Ascending aorta (tissue), 2 donors: Measurements from ENCODE around the gene RREB1. TPM values are rescaled to one million over a fixed set of nuclear protein-coding genes. Genes with fewer than 3 reads are reported as not detected.

Experiments
- DNase-seq, 2 donors: peaks; one replicate each; pipeline ENCODE4 v3.0.0-alpha.2; 2019; ENCODE audit warnings: low spot score in 2 of 2
- H3K27ac ChIP-seq, 2 donors: fragments of 200-600 bp; sonication (generic); one replicate each; pipeline ENCODE4 v1.5.1; 2016 to 2017; ENCODE audit warnings: mild to moderate bottlenecking in 1 of 2
- H3K27me3 ChIP-seq: fragments of 200-600 bp; sonication (generic); one replicate; pipeline ENCODE4 v1.5.1; 2017
- H3K36me3 ChIP-seq, 2 donors: fragments of 200-600 bp; sonication (generic); one replicate each; pipeline ENCODE4 v1.5.1; 2016
- H3K4me1 ChIP-seq, 2 donors: fragments of 200-600 bp; sonication (generic); one replicate each; pipeline ENCODE4 v1.5.1; 2016 to 2017; ENCODE audit warnings: mild to moderate bottlenecking in 1 of 2
- H3K4me3 ChIP-seq, 2 donors: fragments of 200-600 bp; sonication (generic); one replicate each; pipeline ENCODE4 v1.5.1; 2016 to 2017; ENCODE audit warnings: mild to moderate bottlenecking in 1 of 2
- H3K9me3 ChIP-seq, 2 donors: fragments of 200-600 bp; sonication (generic); one replicate each; pipeline ENCODE4 v1.5.1; 2016
- CTCF ChIP-seq, 3 experiments: fragments of 200-600 bp in 2 of 3; fragments of 450-650 bp in 1 of 3; sonication (generic) in 2 of 3; IDR thresholded peaks; one replicate each; pipeline ENCODE4 v1.5.1; 2016 to 2019; ENCODE audit warnings: antibody characterized with exemption in 3 of 3, mild to moderate bottlenecking in 1 of 3, moderate library complexity in 1 of 3
- intact Hi-C: fragments of 100-400 bp; cut with DNase I; formaldehyde crosslinking; loops from one replicate; pipeline ENCODE4 v1.15.1; 2023
- total RNA-seq: library from RNA; depleted of rRNA; stranded (reverse); fragments of >200 nt; gene quantifications from one replicate; pipeline ENCODE4 v1.1.0, GENCODE V29; 2016

The RREB1 gene
- total RNA-seq, 1 donor from 2014 or later, result 48.9 TPM

DNA sequence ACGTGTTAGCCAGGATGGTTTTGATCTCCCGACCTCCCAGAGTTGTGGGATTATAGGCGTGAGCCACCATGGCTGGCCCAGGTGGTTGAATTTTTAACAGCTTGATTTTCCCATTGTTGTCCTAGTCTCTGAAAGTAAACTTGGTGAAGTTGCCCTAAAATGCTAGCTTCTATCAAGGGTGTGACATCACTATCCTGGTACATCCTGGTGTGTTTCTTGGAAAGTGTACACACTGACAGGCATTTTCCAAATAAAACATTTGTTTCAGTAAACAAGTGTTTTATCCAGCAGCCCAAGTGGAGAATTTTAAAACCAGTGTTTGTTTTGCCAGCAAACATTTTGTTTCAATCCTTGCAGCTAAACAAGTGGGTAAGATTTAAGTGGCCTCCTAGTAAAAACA, 40.5 kb upstream of the RREB1 start:
- Histone ChIP-seq H3K36me3 (no peaks in the 10 kb centered on the region), H3K27me3 (no peaks in the 10 kb centered on the region), H3K27ac (no peak overlapping the region), H3K9me3 (no peaks in the 10 kb centered on the region), H3K4me3 (no peak overlapping the region), H3K4me1 (no peaks in the 10 kb centered on the region)
- TF ChIP-seq CTCF (IDR thresholded peaks at IDR 0.05), result no peak
- no peak for DNase-seq
- intact Hi-C loops, result no loop called here

GRCh38 chr6:7071405-7071804, 36.4 kb upstream of the RREB1 start:
- H3K4me1 ChIP-seq, result no peaks in the 10 kb centered on the region
- H3K36me3 ChIP-seq, result no peaks in the 10 kb centered on the region
- no peak overlapping the region for H3K4me3 ChIP-seq
- no peak for DNase-seq
- H3K27me3 ChIP-seq, result no peaks in the 10 kb centered on the region
- no peak for TF ChIP-seq CTCF (IDR thresholded peaks at IDR 0.05)
- H3K9me3 ChIP-seq, result no peaks in the 10 kb centered on the region
- no peak overlapping the region for H3K27ac ChIP-seq
- intact Hi-C loops, result no loop called here

- H3K27me3 ChIP-seq, result no peaks in the 10 kb centered on the region
- no peaks in the 10 kb centered on the region for H3K4me1 ChIP-seq
- TF ChIP-seq CTCF (IDR thresholded peaks at IDR 0.05), result no peak
These were observed 34.5 kb upstream of the RREB1 start for GRCh38 chr6:7073082-7073820.

GRCh38 chr6:7073821-7074525, 33.8 kb upstream of the RREB1 start:
- peak in 1 of 2 donors; percentile 37 for DNase-seq

More at GRCh38 chr6:7073082-7073820, 34.5 kb upstream of the RREB1 start:
- H3K27ac ChIP-seq, result no peak overlapping the region
- no peak for DNase-seq
- H3K4me3 ChIP-seq, result no peak overlapping the region
- intact Hi-C loops, result no loop called here
- no peaks in the 10 kb centered on the region for H3K36me3 ChIP-seq
- no peaks in the 10 kb centered on the region for H3K9me3 ChIP-seq

DNA sequence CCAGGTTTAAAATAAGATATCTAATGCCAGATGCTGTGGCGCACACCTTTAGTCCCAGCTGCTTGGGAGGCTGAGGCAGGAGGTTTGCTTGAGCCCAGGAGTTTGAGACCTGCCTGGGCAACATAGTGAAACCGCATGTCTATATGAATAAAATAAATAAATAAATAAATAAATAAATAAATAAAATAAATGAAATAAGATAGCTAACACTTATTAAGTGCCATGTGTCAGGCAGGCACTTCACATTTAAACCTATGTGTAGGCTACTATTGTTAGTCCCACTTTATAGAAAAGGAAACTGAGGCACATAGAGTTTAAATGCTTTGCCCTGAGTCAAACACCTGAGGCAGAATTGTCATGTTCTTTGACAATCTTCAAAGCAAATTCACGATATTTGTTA, 32.9 kb upstream of the RREB1 start:
- no peak for TF ChIP-seq CTCF (IDR thresholded peaks at IDR 0.05)
- intact Hi-C loops, result no loop called here
- H3K9me3 ChIP-seq, result no peaks in the 10 kb centered on the region

More at GRCh38 chr6:7073821-7074525, 33.8 kb upstream of the RREB1 start:
- intact Hi-C loops, result no loop called here
- H3K27me3 ChIP-seq, result no peaks in the 10 kb centered on the region
- H3K36me3 ChIP-seq, result no peaks in the 10 kb centered on the region
- no peak overlapping the region for H3K4me3 ChIP-seq
- TF ChIP-seq CTCF (IDR thresholded peaks at IDR 0.05), result no peak
- no peaks in the 10 kb centered on the region for H3K4me1 ChIP-seq
- H3K27ac ChIP-seq, result no peak overlapping the region
- H3K9me3 ChIP-seq, result no peaks in the 10 kb centered on the region

More for the DNA sequence above, 32.9 kb upstream of the RREB1 start:
- H3K27ac ChIP-seq, result no peak overlapping the region
- H3K27me3 ChIP-seq, result no peaks in the 10 kb centered on the region
- no peak overlapping the region for H3K4me3 ChIP-seq
- no peaks in the 10 kb centered on the region for H3K4me1 ChIP-seq
- DNase-seq, result no peak
- H3K36me3 ChIP-seq, result no peaks in the 10 kb centered on the region
